ENCODE data around the gene ABCC11. TPM values are rescaled to one million over a fixed set of nuclear protein-coding genes. Genes with fewer than 3 reads are reported as not detected.
A peak's percentile ranks its signal among the peaks of the same experiment; 100 is the strongest.

The ABCC11 gene
- total RNA-seq, 8 experiments from 2014 or later, result 0.27 to 0.92 (median 0.29) TPM

DNA sequence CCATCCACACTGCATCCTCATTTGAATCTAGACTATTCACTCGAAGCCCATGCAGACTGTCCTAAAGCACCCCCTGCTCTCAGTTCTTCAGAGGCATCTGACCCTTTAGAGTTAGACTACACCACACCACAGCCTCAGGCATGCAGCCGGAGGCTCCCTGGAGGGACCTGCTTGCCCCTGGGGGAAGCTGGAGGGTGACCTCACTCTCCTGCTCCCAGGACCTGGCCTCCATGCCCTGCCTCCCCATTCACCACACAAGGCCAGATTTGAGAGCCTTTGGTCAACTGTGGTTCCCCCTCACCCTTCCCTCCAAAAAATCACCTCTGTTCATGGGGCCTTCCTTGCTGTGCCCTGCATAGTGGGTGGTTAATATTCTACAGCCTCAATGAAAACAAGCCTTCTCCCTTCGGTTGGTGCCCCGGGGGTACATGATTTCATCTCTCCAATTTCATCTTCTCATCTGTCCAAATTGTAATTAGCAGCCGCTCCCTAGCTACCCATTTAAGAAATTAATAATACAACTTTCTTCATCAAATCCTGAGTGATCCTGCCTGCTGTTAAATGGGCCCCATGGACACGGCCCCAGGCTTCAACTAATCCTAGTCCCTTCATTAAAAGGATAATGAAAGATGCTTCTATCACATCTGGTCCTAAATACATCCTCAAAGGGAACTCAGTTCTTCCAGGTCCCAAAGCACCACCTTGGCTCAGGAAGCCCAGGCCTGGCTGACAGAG, 116.0 kb downstream of the ABCC11 start:
- WGBS, 10 experiments, result 60 to 100% (median 82%) methylated on average over 1 to 5 of the region's 6 CpGs; no CpG with 5 or more reads in 3 of the 10 experiments
- H3K27ac ChIP-seq, result no peak overlapping the region
- in situ Hi-C loops (cut with MboI; ENCODE audit: low pct_unique_long_range_greater_than_20kb in 2 of 9, low sequenced_read_pairs in 9 of 9, unreplicated experiment in 9 of 9), result no loop called here
- peaks cover 5 to 10% of the 10 kb centered on the region in 2 donors for H3K4me1 ChIP-seq (replicated peaks in 1 of 2)
- no peak for ATAC-seq (replicated peaks in 6 of 8)
- H3K4me3 ChIP-seq, result no peak overlapping the region

DNA sequence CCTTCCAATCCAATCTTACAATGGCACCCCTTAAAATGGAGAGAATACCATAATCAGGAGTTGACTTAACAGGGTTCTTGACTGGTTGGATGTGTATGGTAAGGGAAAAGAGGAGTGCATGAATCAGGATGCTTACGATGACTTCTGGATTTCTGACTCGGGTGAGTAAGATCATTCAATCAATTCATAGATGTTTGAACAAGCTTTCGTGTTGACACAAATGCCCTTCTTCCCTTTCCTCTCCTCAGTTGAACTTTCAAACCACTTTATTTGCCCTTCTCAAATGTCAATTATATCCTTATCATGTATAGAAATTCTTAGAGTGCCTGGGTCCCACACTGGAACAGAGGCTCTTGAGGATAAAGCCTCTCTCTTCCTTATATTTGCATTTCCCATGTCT, 117.4 kb downstream of the ABCC11 start:
- in situ Hi-C loops (cut with MboI; ENCODE audit: low pct_unique_long_range_greater_than_20kb in 2 of 9, low sequenced_read_pairs in 9 of 9, unreplicated experiment in 9 of 9), result no loop called here
- H3K4me3 ChIP-seq, result no peak overlapping the region
- 40 to 100% (median 83%) methylated on average over 1 to 3 of the region's 3 CpGs; no CpG with 5 or more reads in 1 of the 10 experiments for WGBS, 10 experiments
- ATAC-seq (replicated peaks in 6 of 8), result no peak
- H3K4me1 ChIP-seq (replicated peaks in 1 of 2), result peaks cover 5 to 17% of the 10 kb centered on the region in 2 donors
- no peak overlapping the region for H3K27ac ChIP-seq

DNA sequence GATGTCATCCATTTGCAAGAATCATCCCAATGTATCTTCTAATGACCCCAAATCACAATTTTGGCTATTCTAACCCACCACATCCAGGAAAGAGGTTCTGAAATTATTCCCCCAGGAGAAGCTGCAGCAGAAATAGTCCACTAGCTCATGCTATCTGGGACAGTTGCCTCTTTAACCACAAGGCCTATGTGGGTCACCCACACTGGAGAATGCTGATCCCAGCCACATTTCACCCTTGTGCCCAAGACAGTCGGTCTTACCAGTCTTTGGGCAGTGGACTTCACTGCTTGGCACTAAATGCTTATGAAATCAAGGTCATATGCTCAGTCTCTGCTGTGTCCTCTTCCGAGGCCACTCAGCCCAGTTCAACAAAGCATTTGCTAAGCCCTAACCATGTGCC, 118.6 kb downstream of the ABCC11 start:
- WGBS, 10 experiments, result 40 to 88% (median 72%) methylated on average over 1 to 2 of the region's 2 CpGs; no CpG with 5 or more reads in 6 of the 10 experiments
- in situ Hi-C loops (cut with MboI; ENCODE audit: low pct_unique_long_range_greater_than_20kb in 2 of 9, low sequenced_read_pairs in 9 of 9, unreplicated experiment in 9 of 9), result no loop called here
- Histone ChIP-seq H3K27ac (no peak overlapping the region), H3K4me1 (replicated peaks in 1 of 2) (peaks cover 5 to 18% of the 10 kb centered on the region in 2 donors), H3K4me3 (no peak overlapping the region)
- no peak for ATAC-seq (replicated peaks in 6 of 8)

DNA sequence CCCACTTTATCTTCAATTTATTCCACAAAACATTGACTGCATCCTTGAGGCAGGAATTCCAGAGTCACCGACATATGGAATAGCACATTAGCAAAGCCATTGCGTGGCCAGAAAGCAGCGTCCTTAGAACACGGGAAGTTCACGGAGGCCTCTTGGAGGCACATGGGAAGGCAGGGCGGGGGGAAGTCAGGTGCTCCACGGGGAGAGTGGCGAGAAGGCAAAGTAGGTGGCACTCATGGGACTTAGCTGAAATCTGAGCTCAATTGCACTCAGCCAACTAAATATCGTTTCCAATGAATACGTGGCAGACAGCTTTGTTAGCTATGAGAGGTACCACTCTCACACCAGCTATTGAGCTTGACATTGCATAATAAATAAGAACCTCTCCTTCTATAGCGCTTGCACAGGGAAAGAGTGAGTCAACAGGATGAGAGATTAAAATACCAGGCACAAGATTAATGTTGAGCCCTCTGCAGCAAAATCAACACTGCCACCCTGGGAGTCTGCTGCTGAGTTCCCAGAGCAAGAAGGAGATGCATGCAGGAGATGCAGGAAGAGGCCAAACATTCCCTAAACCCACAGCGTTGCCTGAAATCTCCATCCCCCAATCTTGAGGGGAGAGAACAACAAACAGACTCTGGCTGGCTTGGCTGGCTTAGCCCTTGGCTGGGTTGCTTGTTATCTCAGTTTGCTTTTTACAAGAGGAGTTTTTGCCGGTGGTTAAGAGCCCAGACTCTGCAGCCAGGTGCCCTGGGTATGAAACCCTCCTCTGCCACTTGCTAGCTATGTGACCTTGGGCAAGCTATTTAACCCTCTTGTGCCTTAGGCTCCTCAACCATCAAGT, 120.3 kb downstream of the ABCC11 start:
- ATAC-seq (replicated peaks in 6 of 8), result peak; percentile 11 to 84 (median 72)
- WGBS, 10 experiments, result 0 to 100% (median 89%) methylated on average over 1 to 6 of the region's 13 CpGs; no CpG with 5 or more reads in 4 of the 10 experiments
- in situ Hi-C loops (cut with MboI; ENCODE audit: low pct_unique_long_range_greater_than_20kb in 2 of 9, low sequenced_read_pairs in 9 of 9, unreplicated experiment in 9 of 9), result no loop called here
- Histone ChIP-seq H3K27ac (no peak overlapping the region), H3K4me1 (replicated peaks in 1 of 2) (peaks cover 5 to 29% of the 10 kb centered on the region in 2 donors), H3K4me3 (no peak overlapping the region)

DNA sequence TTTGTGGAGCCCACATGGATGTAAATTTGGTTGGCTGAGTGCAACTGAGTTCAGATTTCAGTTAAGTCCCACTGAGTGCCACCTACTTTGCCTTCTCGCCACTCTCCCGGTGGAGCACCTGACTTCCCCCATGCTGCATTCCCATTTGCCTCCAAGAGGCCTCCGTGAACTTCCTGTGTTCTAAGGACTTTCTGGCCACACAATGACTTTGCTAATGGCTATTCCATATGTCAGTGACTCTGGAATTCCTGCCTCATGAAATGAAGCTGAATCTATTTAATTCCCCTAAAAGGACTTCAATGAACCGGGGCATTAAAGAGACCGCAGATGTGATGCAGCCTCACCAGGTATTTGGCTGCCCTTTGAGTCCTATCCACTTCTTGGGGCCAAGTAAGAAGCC, 121.5 kb downstream of the ABCC11 start:
- Histone ChIP-seq H3K4me1 (replicated peaks in 1 of 2) (peaks cover 5 to 29% of the 10 kb centered on the region in 2 donors), H3K4me3 (no peak overlapping the region), H3K27ac (no peak overlapping the region)
- ATAC-seq (replicated peaks in 6 of 8), result no peak
- in situ Hi-C loops (cut with MboI; ENCODE audit: low pct_unique_long_range_greater_than_20kb in 2 of 9, low sequenced_read_pairs in 9 of 9, unreplicated experiment in 9 of 9), result no loop called here
- 83 to 100% (median 95%) methylated on average over 2 to 4 of the region's 5 CpGs; no CpG with 5 or more reads in 2 of the 10 experiments for WGBS, 10 experiments

DNA sequence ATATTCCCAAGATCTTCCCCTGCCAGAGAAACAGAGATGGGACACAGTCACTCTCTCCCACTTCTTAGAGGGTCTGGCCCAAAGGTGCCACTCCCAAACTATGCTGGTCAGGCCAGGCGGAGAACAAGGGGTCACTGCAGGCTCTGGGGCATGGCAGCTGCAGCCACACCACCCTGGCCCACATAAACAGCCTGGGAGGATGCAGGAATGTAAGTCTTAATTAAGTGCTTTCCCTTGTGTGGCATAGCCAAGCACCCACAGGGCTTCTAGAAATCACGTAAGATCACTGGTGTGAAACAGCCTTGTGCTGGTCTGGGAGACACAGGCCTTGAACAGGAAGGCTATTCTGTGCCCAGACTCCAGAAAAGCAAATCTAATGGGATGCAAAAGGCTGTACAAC, 123.1 kb downstream of the ABCC11 start:
- peaks cover 5 to 29% of the 10 kb centered on the region in 2 donors for H3K4me1 ChIP-seq (replicated peaks in 1 of 2)
- ATAC-seq (replicated peaks in 6 of 8), result no peak
- H3K27ac ChIP-seq, result no peak overlapping the region
- H3K4me3 ChIP-seq, result no peak overlapping the region
- in situ Hi-C loops (cut with MboI; ENCODE audit: low pct_unique_long_range_greater_than_20kb in 2 of 9, low sequenced_read_pairs in 9 of 9, unreplicated experiment in 9 of 9), result no loop called here
- WGBS, 10 experiments, result 60 to 100% (median 100%) methylated on average over 1 to 2 of the region's 2 CpGs; no CpG with 5 or more reads in 5 of the 10 experiments

DNA sequence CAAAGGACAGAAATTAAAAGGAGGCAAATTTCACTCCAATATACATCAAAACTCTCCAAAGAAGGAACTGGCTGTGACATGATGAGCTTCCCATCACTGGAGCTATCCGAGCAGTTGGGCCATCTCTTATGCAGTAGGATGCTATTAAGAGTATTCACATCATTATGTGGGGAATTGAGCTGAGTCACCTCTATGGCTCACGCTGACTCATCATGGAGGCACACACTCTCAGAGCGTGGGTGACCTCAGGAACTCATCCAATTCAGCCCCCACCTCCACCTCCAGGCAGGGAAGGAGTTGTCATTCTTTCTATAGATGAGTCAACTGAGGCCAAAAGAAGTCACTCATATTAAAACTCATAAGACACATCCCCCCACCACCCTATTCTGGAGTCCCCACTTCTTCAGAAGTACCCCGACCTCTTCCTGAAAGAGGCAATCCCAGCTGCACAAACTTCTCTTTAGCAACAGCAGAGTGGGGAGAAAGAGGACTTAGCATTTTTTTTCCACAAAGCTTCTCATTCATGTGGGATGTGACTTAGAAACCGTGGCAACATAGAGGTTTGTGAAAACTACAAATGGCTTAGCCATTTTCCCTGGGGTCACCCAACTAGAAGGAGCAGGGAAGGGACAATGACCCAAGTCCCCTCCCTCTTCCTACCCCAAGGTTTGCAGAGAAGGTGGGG, 124.1 kb downstream of the ABCC11 start:
- Histone ChIP-seq H3K4me3 (no peak overlapping the region), H3K4me1 (replicated peaks in 1 of 2) (peaks cover 5 to 31% of the 10 kb centered on the region in 2 donors), H3K27ac (no peak overlapping the region)
- in situ Hi-C loops (cut with MboI; ENCODE audit: low pct_unique_long_range_greater_than_20kb in 2 of 9, low sequenced_read_pairs in 9 of 9, unreplicated experiment in 9 of 9), result no loop called here
- peak; percentile 85 to 99 (median 91) for ATAC-seq (replicated peaks in 6 of 8)
- WGBS, 10 experiments, result 0 to 72% (median 19%) methylated on average over 1 to 4 of the region's 5 CpGs; no CpG with 5 or more reads in 6 of the 10 experiments

DNA sequence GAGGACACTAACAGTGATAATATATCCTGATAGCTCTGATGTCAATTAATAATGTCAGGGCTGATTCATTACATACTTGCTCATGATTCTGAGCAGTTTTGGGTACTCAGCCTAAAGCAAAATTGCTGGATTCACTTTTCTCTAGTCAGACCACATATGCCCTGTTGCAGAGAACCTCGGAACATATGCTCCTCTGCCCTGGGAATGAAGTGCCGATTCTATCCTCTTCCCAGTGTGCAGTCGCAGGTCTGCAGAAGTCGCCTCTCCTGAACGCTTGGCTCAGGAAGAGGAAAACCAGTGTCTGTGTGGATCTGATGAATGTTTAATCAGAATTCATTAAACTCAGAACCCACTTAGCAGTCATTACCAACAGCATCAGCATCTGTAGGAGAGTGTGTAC, 126.1 kb downstream of the ABCC11 start:
- WGBS, 10 experiments, result 17 to 100% (median 90%) methylated on average over 1 to 2 of the region's 5 CpGs; no CpG with 5 or more reads in 3 of the 10 experiments
- in situ Hi-C loops (cut with MboI; ENCODE audit: low pct_unique_long_range_greater_than_20kb in 2 of 9, low sequenced_read_pairs in 9 of 9, unreplicated experiment in 9 of 9), result no loop called here

DNA sequence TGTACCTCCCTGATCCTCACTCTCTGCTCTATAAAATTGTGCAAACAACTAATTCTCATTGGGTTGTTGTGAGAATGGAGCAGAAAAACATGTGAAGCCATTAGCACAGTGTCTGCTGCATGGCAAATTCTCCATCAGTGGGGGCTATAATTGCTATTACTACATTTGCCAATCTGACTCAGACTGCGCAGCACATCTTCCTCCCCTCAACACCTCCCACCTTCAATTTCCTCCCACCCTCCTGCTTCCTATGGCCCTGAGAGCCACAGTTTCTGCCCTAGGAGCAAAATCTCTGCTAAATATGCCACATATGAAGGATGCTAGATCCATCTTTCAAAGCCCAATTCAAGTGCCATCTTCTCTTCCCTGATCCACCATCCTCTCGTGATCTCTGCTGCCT, 128.5 kb downstream of the ABCC11 start:
- in situ Hi-C loops (cut with MboI; ENCODE audit: low pct_unique_long_range_greater_than_20kb in 2 of 9, low sequenced_read_pairs in 9 of 9, unreplicated experiment in 9 of 9), result no loop called here
- H3K27ac ChIP-seq, result no peak overlapping the region
- H3K4me1 ChIP-seq (replicated peaks in 1 of 2), result peaks cover 0 to 24% of the 10 kb centered on the region in 2 donors
- no peak overlapping the region for H3K4me3 ChIP-seq
- 50 to 100% (median 100%) methylated on average over 1 of the region's 2 CpGs; no CpG with 5 or more reads in 6 of the 10 experiments for WGBS, 10 experiments
- no peak for ATAC-seq (replicated peaks in 6 of 8)

More for the DNA sequence above, 126.1 kb downstream of the ABCC11 start:
- Histone ChIP-seq H3K27ac (no peak overlapping the region), H3K4me3 (no peak overlapping the region), H3K4me1 (replicated peaks in 1 of 2) (peaks cover 0 to 31% of the 10 kb centered on the region in 2 donors)
- no peak for ATAC-seq (replicated peaks in 6 of 8)

DNA sequence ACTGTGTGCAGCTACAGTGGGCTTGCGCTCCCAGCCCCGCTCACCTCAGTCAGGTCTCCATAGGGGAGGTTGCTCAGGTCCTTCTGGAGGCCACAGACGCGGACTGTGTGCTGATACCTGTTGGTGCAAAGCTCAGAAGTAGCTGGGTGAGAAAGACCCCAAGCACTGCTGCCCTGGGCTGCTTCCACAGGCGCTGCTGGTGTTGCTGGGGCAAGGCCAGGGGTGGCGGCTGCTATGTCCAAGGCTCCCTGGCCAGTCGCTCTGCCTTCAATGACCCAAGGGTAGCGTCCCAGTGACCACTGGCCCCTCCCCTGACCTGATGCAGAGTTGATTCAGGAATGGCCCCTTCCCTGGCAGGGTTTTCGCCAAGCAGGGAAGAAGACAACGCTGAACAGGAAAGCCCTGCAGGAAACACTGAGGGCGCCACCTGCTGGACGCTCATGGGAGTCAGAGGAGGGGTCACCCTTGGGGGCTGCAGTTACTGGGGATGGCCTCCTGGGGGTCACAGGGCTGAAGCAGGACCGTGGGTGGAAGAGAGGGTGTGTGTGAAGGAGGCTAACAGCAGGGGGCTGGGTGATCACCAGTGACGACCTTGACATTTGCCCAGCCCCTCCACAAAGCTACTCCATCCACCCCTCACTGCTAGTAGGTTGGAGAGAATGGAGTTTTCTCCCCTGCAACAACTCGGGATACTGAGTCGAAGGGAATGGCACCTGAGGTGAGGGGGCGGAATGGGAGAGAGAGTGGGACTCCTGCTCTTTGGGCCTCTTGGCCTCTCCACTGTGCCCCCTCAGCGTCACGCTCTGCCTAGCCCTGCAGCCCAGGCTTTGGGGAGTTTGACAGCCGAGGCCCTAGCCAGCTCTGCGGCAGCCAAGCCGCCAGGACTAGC, 129.9 kb downstream of the ABCC11 start:
- in situ Hi-C loops (cut with MboI; ENCODE audit: low pct_unique_long_range_greater_than_20kb in 2 of 9, low sequenced_read_pairs in 9 of 9, unreplicated experiment in 9 of 9), result no loop called here
- Histone ChIP-seq H3K4me1 (replicated peaks in 1 of 2) (peaks cover 0 to 13% of the 10 kb centered on the region in 2 donors), H3K27ac (no peak overlapping the region), H3K4me3 (no peak overlapping the region)
- peak; percentile 79 to 99 (median 88) for ATAC-seq (replicated peaks in 6 of 8)
- WGBS, 10 experiments, result 40 to 100% (median 75%) methylated on average over 1 to 4 of the region's 22 CpGs; no CpG with 5 or more reads in 4 of the 10 experiments

Measured in motor neuron (in vitro differentiated cells).